NCI-H2081 treated with DMSO at 0.1 percent for 48 hours (cell line): ENCODE results near the gene PRPF6.

ENCODE experiments used
- DNase-seq: peaks from one replicate; lab custom pipeline; 2025; lab: John Stamatoyannopoulos, UW

The PRPF6 gene

DNA sequence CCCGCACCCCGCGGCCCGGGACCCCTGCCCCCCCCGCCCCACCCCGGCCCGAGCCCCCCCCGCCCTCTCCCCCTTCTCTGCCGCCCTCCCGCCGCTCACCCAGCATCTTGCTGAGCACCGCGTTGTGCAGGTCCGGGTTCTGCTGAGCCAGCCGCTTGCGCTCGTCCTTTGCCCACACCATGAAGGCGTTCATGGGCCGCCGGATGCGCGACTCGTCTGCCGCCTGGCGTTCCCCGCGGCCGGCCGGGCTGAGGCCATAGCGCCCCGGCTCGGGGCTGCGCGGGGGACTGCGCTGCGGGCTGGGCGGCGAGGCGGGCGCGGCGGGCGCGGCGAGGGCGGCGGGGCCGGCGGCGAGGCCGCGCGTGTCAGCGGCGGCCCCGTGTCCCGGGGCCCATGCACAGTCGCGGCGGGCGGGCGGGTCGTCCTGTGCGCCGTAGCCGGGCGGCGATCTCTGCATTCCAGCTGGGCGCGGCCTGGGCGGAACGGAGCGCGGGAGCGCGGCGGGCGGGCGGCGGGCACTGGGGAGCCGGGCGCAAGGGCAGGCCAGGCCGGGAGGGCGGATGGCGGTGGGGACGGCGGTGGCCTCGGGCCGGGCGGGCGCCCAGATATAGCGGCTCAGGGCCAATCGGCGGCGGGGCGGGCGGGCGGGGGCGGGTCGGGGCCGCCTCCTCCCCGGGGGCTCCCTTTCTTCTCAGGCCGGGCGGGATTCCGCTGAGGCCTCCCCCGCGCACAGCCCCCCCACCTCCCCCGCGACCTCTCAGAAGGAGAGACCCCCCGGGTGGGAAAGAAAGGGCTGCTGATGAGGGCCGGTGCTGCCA, 68.3 kb downstream of the PRPF6 start, which contains the start of gene SOX18:
SOX18 (minus strand) TSS at position 580 of the 818 bp plus-strand sequence; CDS start at position 457, 123 bp downstream.
- no peak for DNase-seq

- DNase-seq: no peak
Observed at GRCh38 chr20:64049878-64050260, 68.9 kb downstream of the PRPF6 start.

GRCh38 chr20:64050261-64051032, 69.5 kb downstream of the PRPF6 start:
- no peak for DNase-seq

GRCh38 chr20:64051033-64051452, 70.1 kb downstream of the PRPF6 start:
- DNase-seq: no peak

DNA sequence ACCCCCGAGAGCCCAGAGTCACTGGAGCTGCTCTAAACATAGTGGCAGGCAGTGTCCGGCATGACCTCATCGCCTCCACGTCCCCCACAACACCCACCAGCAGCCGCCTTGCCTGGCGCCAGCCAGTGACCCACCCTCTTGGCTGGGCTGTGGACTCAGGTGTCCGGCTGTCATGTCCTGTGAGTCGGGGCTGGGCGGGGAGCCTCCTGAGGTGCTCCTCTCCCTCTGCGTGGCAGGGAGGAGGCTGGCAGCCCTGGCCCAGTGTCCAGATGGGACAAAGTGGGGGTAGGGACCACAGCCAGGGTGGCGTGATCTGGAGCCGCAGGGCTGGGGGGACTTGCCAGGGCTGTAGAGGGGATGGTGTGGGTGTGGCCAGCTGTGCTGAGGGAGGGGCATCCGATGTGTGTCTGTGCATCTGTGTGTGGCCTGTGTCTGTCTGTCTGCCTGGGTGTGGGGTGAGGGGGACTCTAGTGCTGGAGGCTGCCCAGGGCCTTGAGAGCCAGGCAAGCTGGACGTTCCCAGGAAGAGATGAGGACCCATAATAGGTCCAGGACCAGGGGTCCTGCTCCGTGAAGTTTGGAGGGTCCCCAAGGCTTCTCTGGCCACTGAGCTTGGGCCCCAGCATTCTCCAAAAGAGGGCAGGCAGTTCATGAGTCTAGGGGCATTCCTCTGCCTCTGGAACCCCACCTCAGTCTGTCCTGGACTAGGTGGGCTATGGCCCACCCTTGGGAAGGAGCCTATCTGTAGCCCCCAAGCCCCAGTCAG, 70.8 kb downstream of the PRPF6 start:
- DNase-seq: no peak

- DNase-seq: no peak
Observed at GRCh38 chr20:64052326-64052722, 71.4 kb downstream of the PRPF6 start.

DNA sequence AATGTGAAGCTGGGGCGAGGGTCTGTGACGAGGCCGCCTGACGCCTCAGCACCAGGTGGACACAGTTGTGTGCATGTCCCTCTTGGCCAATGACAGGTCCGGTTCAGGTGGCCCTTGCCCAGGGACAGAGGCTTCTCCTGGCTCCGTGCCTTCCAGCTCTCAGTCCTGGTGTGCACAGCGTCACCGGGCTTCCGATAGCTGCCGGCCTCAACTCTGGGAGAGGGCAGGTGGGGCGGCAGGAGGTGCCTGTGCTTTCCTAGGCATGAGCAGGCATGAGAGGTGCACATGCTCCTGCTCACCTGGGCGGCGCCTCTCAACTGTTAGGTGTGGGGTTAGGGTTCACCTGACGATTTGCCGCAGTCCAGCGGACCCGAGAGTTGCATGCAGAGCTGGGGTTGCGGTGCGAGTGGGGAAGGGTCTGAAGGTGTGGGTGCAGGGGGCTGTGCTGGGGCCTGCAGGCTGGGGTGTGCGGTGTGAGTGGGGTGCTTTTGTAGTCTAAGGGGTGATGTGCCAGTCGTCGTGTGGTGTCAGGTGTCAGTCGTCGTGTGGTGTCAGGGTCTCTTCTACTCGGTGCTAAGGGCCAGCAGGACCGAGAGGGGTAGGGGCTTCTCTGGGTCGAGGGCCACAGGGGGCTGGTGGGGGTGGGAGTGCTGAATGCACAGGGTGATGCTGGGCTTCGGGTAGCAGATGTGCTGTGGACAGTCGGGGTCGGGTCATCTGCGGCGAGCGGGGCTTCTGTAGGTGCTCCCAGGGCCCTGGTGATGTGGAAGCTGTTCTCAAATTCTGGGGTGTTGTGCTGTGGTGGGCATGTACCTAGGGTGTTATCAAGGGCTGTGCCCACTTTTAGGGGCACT, 72.3 kb downstream of the PRPF6 start:
- no peak for DNase-seq

- DNase-seq: no peak
Observed at GRCh38 chr20:64053841-64054661, 73.1 kb downstream of the PRPF6 start.

DNA sequence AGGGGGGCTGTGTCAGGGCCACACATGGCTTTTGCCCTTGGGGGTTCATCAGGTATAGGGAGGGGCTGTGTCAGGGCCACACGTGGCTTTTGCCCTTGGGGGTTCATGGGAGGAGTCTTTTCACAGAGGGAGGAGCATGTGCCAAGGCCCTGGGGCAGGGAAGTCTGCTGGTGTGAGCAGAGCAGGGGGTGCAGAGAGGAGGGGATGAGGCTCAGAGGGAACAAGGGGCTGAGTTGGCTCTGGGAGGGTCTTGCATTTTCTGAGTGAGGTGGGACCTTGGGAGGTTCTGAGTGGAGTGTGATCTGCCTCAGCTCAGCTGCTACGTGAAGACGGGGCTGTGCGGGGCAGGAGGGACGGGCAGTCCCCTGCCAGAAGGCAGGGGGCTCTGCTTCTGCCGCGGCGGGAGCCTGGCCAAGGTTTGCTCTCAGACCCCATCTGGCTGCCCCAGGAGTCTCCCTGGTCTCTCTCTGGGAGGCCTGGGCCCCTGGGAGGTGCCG, 74.5 kb downstream of the PRPF6 start:
- DNase-seq: no peak

DNA sequence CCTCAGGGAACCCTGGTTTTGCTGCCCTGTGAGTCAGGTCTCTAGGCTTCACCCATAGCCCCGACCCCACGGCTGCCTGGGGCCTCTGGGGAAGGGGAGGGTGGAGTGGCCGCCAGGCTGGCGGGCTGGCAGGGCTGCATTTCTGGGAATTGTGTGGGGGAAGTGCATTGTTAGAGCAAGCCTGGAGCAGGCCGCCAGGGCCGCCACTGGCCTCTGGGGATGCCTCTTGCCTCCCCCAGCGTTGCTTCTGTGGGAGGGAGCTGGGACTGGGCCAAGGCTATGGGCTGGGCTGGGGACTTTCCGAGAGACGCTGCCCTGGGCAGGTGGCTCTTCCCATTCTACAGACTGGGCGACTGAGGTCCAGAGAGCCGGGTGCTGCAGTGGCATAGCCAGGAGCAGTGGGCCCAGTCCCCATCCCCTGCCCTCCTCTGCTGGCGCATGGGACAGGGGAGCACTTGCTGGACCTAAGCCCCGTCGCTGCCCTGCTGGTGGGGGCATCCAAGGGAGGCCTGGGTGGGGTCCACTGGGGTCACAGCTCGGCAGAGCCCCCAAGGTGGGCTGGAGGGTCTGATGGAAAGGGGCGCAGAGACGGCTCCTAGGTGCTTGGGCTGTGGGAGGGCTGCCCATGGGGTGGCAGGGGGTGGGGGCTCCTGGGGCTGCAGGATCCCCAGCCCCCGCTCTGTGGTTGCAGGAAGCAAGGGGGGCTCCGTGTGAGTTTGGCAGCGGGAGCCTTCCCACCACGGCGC, 75.1 kb downstream of the PRPF6 start:
- DNase-seq: no peak

- DNase-seq: no peak
Observed at GRCh38 chr20:64056639-64056888, 75.6 kb downstream of the PRPF6 start.

DNA sequence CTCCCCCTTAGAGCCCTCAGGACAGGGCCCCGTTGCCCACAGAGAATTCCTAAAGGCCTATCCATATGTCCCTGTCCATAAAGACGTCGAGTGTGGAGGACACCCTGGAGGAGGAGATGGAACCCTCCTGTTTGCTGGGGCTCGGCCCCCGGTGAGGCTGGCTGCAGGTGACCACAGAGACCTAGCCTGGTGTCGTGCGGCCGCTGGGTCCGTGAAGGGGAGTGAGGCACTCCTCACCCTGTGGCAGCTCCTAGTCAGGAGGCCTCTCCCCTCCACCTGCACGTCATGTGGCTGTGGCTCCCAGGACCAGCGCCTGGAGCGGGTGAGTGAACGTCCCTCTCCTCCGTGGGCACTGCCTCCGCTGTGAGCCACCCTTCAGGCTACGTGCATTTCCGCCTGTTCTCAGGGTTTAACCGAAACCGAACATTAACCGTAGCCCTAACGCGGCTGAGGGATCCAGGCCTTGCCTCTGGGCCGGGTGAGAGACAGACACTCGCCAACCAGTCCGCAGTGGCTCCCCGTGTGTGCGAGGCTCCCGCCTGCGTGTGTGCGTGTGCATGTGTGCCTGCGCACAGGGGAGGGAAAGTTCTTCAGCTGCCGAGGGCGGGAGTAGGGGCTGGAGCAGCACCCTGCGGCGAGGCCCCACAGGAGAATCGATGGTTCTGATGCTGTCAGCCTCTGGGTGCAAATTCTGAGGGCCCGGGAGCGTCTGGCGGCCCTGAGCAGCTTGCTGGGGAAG, 76.1 kb downstream of the PRPF6 start:
- DNase-seq: no peak

DNA sequence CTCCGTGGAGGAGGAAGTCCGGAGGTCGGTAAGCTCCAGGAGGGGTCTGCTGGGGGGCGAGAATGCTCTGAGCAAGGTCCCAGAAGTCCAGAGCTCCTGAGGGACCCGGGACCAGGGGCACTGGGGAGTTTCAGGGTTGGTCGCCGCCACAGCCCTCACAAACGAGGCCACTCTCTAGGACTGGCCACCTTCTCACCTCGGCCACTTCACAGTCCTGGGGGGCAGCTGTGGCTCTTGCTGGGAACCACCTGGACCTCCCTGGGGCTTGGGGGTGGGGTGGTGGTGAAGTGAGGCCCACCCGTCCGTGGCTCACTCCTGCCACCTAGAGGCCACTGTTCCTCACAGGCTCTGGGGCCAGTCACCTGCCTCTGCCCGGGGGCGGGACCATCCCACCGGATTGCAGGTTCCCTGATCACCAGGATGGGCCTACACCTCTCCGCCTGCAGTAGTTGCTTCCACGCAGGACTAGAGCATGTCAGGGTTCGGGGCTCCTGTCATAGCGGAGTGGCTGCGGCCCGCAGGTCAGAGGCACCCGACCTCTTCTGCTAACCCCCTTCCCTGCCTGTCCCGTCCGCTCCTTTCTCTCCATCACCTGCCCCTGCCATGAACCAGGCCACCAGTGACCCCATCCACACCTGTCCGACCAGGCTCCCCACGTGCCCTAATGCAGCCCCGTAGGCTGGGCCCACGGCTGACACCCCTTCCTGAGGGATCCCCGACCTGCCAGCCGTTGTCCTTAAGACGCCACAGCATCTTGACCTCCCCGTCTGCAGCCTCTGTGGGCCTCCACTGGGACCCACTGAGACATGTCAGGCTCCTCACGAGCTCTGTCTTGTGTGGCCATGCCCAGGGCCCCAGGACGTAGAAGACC, 76.9 kb downstream of the PRPF6 start:
- DNase-seq: no peak

- DNase-seq: no peak
Observed at GRCh38 chr20:64058536-64058935, 77.6 kb downstream of the PRPF6 start.

GRCh38 chr20:64062276-64062595, 81.3 kb downstream of the PRPF6 start:
- DNase-seq: no peak

GRCh38 chr20:64062596-64063388, 81.9 kb downstream of the PRPF6 start, which contains the start of gene TCEA2:
Gene TCEA2 (plus strand): TSS chr20:64063198. CDS start chr20:64063313, 115 bp downstream.
- peak; percentile 53 for DNase-seq

GRCh38 chr20:64063389-64064144, 82.6 kb downstream of the PRPF6 start:
- DNase-seq: no peak
